ENCODE results near the gene NAV2.

- TF ChIP-seq FOXP2 (optimal IDR thresholded peaks at IDR 0.05; ENCODE audit: control extremely low read depth, extremely low read length, insufficient read depth) (no peak), EZH2 (IDR thresholded peaks at IDR 0.05) (no peak)
Observed at GRCh38 chr11:19862091-19862490, 149.5 kb downstream of the NAV2 start.

All from SK-N-MC (cell line).